HFFc6 (cell line): Measurements from ENCODE around the gene ASTN2. TPM values are rescaled to one million over a fixed set of nuclear protein-coding genes. Genes with fewer than 3 reads are reported as not detected.

Experiments used
- DNase-seq: peaks from one replicate; pipeline ENCODE4 v3.0.0-alpha.2; 2018
- H3K27ac Mint-ChIP-seq: 2 replicates; pipeline ENCODE4 v1.8.0; 2020; ENCODE audit warnings: mild to moderate bottlenecking, mixed read lengths
- H3K27me3 Mint-ChIP-seq: 2 replicates; pipeline ENCODE4 v1.8.0; 2021; ENCODE audit warnings: mild to moderate bottlenecking, moderate library complexity, mixed read lengths; ENCODE audit not compliant: insufficient read depth
- H3K36me3 Mint-ChIP-seq: 2 replicates; pipeline ENCODE4 v1.8.0; 2021; ENCODE audit warnings: low read depth, mixed read lengths
- H3K4me1 Mint-ChIP-seq: 2 replicates; pipeline ENCODE4 v1.8.0; 2020; ENCODE audit warnings: low read depth, mixed read lengths
- H3K4me3 Mint-ChIP-seq: 2 replicates; pipeline ENCODE4 v1.8.0; 2020; ENCODE audit warnings: mild to moderate bottlenecking, moderate library complexity, mixed read lengths
- H3K9me3 Mint-ChIP-seq: 2 replicates; pipeline ENCODE4 v1.8.0; 2020; ENCODE audit warnings: mild to moderate bottlenecking, mixed read lengths
- CTCF ChIP-seq: fragments of 200-600 bp; sonication (generic); IDR thresholded peaks from 2 replicates; pipeline ENCODE4 v1.5.0; 2021; ENCODE audit warnings: antibody characterized with exemption, mild to moderate bottlenecking
- total RNA-seq, 6 experiments: library from RNA; stranded (reverse); fragmentation: NEBNext Ultra II Directional; extraction: Animal tissue kit (Norgen Biotek cat#: 25700); gene quantifications; 2 replicates in 1 of 6; 3 replicates in 5 of 6; pipeline ENCODE4 v1.2.3, GENCODE V29; 2021

The ASTN2 gene
- total RNA-seq, 6 experiments from 2014 or later: 7.3 to 9.7 (median 8.3) TPM

GRCh38 chr9:117444501-117444900 is 29.6 kb upstream of the ASTN2 start:
- H3K27me3 Mint-ChIP-seq: peaks cover 2% of the 10 kb centered on the region
- no peak overlapping the region for H3K27ac Mint-ChIP-seq
- no peaks in the 10 kb centered on the region for H3K36me3 Mint-ChIP-seq
- TF ChIP-seq CTCF: no peak
- H3K9me3 Mint-ChIP-seq: peaks cover 55% of the 10 kb centered on the region
- H3K4me1 Mint-ChIP-seq: no peaks in the 10 kb centered on the region
- no peak overlapping the region for H3K4me3 Mint-ChIP-seq
- no peak for DNase-seq

- no peak for TF ChIP-seq CTCF
- Mint-ChIP-seq H3K4me1 (no peaks in the 10 kb centered on the region), H3K4me3 (no peak overlapping the region), H3K36me3 (no peaks in the 10 kb centered on the region), H3K27ac (no peak overlapping the region), H3K27me3 (peaks cover 2% of the 10 kb centered on the region), H3K9me3 (peaks cover 16% of the 10 kb centered on the region)
- DNase-seq: no peak
Observed at GRCh38 chr9:117437283-117437682, 22.4 kb upstream of the ASTN2 start.

GRCh38 chr9:117435630-117436261 is 20.9 kb upstream of the ASTN2 start:
- no peaks in the 10 kb centered on the region for H3K36me3 Mint-ChIP-seq
- DNase-seq: no peak
- no peak overlapping the region for H3K27ac Mint-ChIP-seq
- no peak overlapping the region for H3K4me3 Mint-ChIP-seq
- peaks cover under 1% of the 10 kb centered on the region; the same call in 1 of the 2 replicates for H3K27me3 Mint-ChIP-seq
- no peaks in the 10 kb centered on the region for H3K4me1 Mint-ChIP-seq
- no peak for TF ChIP-seq CTCF
- H3K9me3 Mint-ChIP-seq: peaks cover 21% of the 10 kb centered on the region

- DNase-seq: no peak
- Mint-ChIP-seq H3K9me3 (peaks cover 31% of the 10 kb centered on the region), H3K4me1 (no peaks in the 10 kb centered on the region), H3K27me3 (no peaks in the 10 kb centered on the region), H3K27ac (no peak overlapping the region), H3K4me3 (no peak overlapping the region), H3K36me3 (no peaks in the 10 kb centered on the region)
- no peak for TF ChIP-seq CTCF
Observed at GRCh38 chr9:117434566-117434965, 19.7 kb upstream of the ASTN2 start.

GRCh38 chr9:117430813-117431212 is 16.0 kb upstream of the ASTN2 start:
- TF ChIP-seq CTCF: no peak
- DNase-seq: no peak
- no peaks in the 10 kb centered on the region for H3K27me3 Mint-ChIP-seq
- no peaks in the 10 kb centered on the region for H3K4me1 Mint-ChIP-seq
- H3K27ac Mint-ChIP-seq: no peak overlapping the region
- peaks cover 34% of the 10 kb centered on the region for H3K9me3 Mint-ChIP-seq
- H3K4me3 Mint-ChIP-seq: no peak overlapping the region
- H3K36me3 Mint-ChIP-seq: no peaks in the 10 kb centered on the region
